NCI-H526 (cell line): ENCODE measurements around the gene PIM1.
A peak's percentile ranks its signal among the peaks of the same experiment; 100 is the strongest.
"Not testable (repeated sequence)": the region's sequence is repeated elsewhere in the genome, so short reads cannot be mapped to it uniquely, and the experiment has no call there.

Source experiments
- DNase-seq, 2 experiments: peaks; one replicate each; lab custom pipeline; 2025; lab: John Stamatoyannopoulos, UW

Gene PIM1

GRCh38 chr6:37169496-37170272, at the start of gene PIM1:
PIM1 (plus strand) TSS chr6:37170152; CDS start chr6:37170576, 424 bp downstream.
- peak; percentile 91 to 99 for DNase-seq

GRCh38 chr6:37121556-37121955, 48.4 kb upstream of the PIM1 start:
- DNase-seq = no peak

GRCh38 chr6:37122861-37123260, 47.1 kb upstream of the PIM1 start:
- DNase-seq = no peak

- DNase-seq = no peak
Measured at GRCh38 chr6:37123957-37124729, 45.8 kb upstream of the PIM1 start.

- no peak for DNase-seq
Measured at GRCh38 chr6:37125774-37126492, 44.0 kb upstream of the PIM1 start.

- no peak for DNase-seq
Measured at GRCh38 chr6:37126493-37126958, 43.4 kb upstream of the PIM1 start.

- DNase-seq = no peak
Measured at GRCh38 chr6:37126961-37127616, 42.9 kb upstream of the PIM1 start.

GRCh38 chr6:37127961-37128862, 41.7 kb upstream of the PIM1 start:
- DNase-seq = no peak

- DNase-seq = not testable (repeated sequence)
Measured at GRCh38 chr6:37128863-37129443, 41.0 kb upstream of the PIM1 start.

GRCh38 chr6:37129566-37129965, 40.4 kb upstream of the PIM1 start:
- DNase-seq = no peak

- no peak for DNase-seq
Measured at GRCh38 chr6:37130704-37131103, 39.2 kb upstream of the PIM1 start.

- DNase-seq = no peak
Measured at GRCh38 chr6:37131104-37131959, 38.6 kb upstream of the PIM1 start.

GRCh38 chr6:37131960-37132253, 38.0 kb upstream of the PIM1 start:
- DNase-seq = no peak

GRCh38 chr6:37134036-37134395, 35.9 kb upstream of the PIM1 start:
- no peak for DNase-seq

GRCh38 chr6:37134396-37135191, 35.4 kb upstream of the PIM1 start:
- DNase-seq = no peak

- no peak for DNase-seq
Measured at GRCh38 chr6:37135835-37136694, 33.9 kb upstream of the PIM1 start.

GRCh38 chr6:37136821-37137200, 33.1 kb upstream of the PIM1 start:
- DNase-seq = no peak
